Esophagus squamous epithelium (tissue), 4 donors: ENCODE data around the gene HCRT.

Experiments used
- CTCF ChIP-seq, 6 experiments: fragments of 450-650 bp in 4 of 6; fragments of 200-600 bp in 2 of 6; sonication (generic) in 2 of 6; IDR thresholded peaks; one replicate each; pipeline ENCODE4 v1.5.1; 2016 to 2019; ENCODE audit warnings: antibody characterized with exemption in 6 of 6, mild to moderate bottlenecking in 4 of 6, moderate library complexity in 4 of 6
- POLR2A ChIP-seq, 4 donors: fragments of 450-650 bp; IDR thresholded peaks; one replicate each; pipeline ENCODE4 v1.6.1; 2017; ENCODE audit warnings: antibody characterized with exemption in 4 of 4, mild to moderate bottlenecking in 4 of 4, moderate library complexity in 3 of 4

DNA sequence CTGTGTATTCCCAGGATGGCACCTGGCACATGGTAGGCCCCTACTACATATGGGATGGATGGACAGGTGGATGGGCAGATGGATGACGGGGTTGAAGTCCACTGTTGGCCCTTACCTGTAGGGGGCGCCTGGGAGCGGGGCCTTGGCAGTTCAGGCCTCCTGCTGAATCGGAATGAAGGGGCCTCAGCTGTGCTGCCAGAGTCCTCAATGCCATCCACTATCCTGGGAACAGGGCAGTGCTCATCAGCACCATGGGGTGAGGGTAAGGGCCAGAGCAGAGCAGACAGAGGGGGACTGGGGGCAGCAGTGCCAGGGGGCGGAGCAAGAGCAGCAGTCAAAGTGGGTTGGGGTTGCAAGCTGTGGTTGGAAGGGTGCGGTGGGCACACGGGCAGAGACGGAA lies 22.1 kb downstream of the HCRT start:
- TF ChIP-seq POLR2A (IDR thresholded peaks at IDR 0.05): no peak
- peak in 4 of 6 experiments; percentile 13 to 44 (median 15) for TF ChIP-seq CTCF (IDR thresholded peaks at IDR 0.05)
